UCSD-AML1 (cell line): ENCODE measurements around the gene ZBTB17.
"Not testable (repeated sequence)": the region's sequence is repeated elsewhere in the genome, so short reads cannot be mapped to it uniquely, and the experiment has no call there.

ENCODE experiments used
- DNase-seq: peaks from one replicate; lab custom pipeline; 2025; ENCODE audit not compliant: unreplicated experiment; lab: John Stamatoyannopoulos, UW

Gene ZBTB17

DNA sequence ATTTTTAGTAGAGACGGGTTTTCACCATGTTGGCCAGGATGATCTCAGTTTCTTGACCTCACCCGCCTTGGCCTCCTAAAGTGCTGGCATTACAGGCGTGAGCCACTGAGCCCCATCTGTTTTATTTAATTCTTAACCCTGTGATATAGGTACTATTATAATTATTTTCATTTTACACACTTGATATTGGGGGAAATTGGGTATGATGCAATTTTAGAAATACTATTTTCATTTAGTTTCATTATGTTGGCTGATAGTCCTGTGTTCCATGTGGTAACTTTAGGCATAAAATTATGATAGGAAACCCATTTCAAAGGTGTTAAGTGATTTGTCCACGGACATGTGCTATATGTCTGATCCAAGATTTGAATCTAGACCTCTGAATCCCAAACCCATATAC is 67.3 kb downstream of the ZBTB17 start:
- DNase-seq, result no peak

DNA sequence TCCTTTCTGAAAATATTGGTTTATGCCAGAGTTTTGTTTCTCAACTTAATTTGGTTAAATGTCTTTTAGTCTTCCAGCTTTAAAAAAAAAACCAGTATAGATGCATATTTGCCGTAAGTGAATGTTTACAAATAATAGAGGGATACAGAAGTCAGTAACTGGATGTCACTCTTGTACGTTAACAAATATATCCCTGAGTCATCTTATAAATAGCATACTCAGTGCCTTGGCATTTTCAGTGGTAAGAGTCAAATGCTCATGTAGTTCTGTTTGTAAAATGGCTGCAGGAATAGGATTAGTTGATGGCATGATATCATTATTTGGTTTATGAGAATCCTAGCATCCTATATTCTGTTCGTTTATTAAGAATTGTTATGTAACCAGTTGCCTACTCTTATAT is 73.0 kb downstream of the ZBTB17 start:
- no peak for DNase-seq

GRCh38 chr1:15900662-15901279 is 75.1 kb downstream of the ZBTB17 start:
- no peak for DNase-seq

DNA sequence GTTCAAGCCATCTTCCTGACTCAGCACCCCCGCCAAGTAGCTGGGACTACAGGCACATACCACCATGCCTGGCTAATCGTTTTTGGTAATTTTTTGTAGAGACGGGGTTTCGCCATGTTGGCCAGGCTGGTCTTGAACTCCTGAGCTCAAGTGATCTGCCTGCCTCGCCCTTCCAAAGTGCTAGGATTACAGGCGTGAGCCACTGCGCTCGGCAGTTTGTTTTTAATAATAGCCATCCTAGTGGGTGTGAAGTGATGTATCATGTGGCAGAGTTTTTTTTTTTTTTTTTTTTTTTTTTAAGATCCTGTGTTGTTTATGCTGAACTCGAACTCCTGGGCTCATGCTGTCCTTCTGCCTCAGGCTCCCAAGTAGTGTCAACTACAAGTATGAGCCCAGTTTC is 76.6 kb downstream of the ZBTB17 start:
- DNase-seq, result no peak

GRCh38 chr1:15896841-15897610 is 78.9 kb downstream of the ZBTB17 start:
- DNase-seq, result not testable (repeated sequence)

DNA sequence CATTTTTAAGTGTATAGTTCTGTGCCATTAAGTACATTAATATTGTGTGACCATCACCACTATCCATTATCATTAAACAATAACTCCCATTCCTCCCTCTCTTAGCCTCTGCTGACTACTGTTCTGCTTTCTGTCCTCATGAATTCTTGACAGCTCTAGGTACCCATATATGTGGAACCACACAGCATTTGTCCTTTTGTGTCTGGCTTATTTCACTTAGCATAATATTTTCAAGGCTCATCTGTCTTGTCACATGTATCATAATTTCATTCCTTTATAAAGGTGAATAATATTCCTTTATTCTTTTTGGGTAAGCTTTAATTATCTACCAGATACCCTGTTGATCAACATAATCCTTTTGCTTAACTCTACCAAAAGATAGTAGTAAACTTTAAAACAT is 80.7 kb downstream of the ZBTB17 start:
- DNase-seq, result no peak

DNA sequence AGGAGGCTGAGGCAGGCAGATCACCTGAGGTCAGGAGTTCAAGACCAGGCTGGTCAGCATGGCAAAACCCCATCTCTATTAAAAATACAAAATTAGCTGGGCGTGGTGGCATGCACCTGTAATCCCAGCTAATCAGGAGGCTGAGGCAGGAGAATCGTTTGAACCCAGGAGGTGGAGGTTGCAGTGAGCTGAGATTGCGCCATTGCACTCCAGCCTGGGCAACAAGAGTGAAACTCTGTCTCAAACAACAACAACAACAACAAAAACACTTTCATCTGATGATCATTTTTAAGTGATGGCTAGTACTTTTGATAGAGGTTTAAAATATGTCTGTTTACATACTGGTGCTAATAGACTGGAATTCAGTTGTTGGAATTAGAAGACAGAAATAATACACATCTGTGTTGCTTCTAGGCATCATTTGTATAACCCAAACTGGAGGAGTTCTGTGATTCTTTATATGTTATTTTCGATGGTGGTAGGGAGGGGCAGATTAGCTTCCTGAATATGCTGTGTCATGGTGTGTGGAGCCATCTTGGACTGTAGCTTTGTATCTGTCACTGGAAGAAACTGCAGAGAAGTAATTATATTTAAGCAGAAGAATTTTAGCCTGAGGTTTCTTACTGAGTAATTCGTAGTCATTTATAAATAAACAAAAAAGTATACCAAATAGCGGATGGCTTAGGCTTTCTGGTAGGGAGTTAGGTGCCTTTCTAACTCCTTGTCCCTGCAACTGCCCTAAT is 82.9 kb downstream of the ZBTB17 start:
- not testable (repeated sequence) for DNase-seq
